CD4-positive, alpha-beta T cell treated with Interleukin-17A for 1 hour (primary cell): Measurements from ENCODE around the gene ZKSCAN7.
"Not testable (repeated sequence)": the region's sequence is repeated elsewhere in the genome, so short reads cannot be mapped to it uniquely, and the experiment has no call there.

ENCODE experiments used
- DNase-seq: peaks from one replicate; pipeline ENCODE4 v3.0.0-alpha.2; 2020

Gene ZKSCAN7

GRCh38 chr3:44577354-44577952 lies 22.5 kb downstream of the ZKSCAN7 start:
- not testable (repeated sequence) for DNase-seq

GRCh38 chr3:44578316-44578715 lies 23.3 kb downstream of the ZKSCAN7 start:
- not testable (repeated sequence) for DNase-seq

- DNase-seq: not testable (repeated sequence)
Observed at GRCh38 chr3:44578924-44579515, 24.0 kb downstream of the ZKSCAN7 start.

GRCh38 chr3:44579749-44580148 lies 24.8 kb downstream of the ZKSCAN7 start:
- DNase-seq: not testable (repeated sequence)

GRCh38 chr3:44580971-44581370 lies 26.0 kb downstream of the ZKSCAN7 start:
- not testable (repeated sequence) for DNase-seq

- DNase-seq: no peak
Observed at GRCh38 chr3:44584646-44585501, 29.9 kb downstream of the ZKSCAN7 start, which contains the start of gene ZNF660. TSS of gene ZNF660 (plus strand) at chr3:44584964. CDS start at chr3:44594194, 9,230 bp downstream.

- DNase-seq: no peak
Observed at GRCh38 chr3:44596621-44597020, 41.6 kb downstream of the ZKSCAN7 start.

GRCh38 chr3:44601749-44602148 lies 46.8 kb downstream of the ZKSCAN7 start:
- no peak for DNase-seq

- DNase-seq: no peak
Observed at GRCh38 chr3:44612678-44613077, 57.7 kb downstream of the ZKSCAN7 start.
